ENCODE measurements around the gene KRT31.

The KRT31 gene

DNA sequence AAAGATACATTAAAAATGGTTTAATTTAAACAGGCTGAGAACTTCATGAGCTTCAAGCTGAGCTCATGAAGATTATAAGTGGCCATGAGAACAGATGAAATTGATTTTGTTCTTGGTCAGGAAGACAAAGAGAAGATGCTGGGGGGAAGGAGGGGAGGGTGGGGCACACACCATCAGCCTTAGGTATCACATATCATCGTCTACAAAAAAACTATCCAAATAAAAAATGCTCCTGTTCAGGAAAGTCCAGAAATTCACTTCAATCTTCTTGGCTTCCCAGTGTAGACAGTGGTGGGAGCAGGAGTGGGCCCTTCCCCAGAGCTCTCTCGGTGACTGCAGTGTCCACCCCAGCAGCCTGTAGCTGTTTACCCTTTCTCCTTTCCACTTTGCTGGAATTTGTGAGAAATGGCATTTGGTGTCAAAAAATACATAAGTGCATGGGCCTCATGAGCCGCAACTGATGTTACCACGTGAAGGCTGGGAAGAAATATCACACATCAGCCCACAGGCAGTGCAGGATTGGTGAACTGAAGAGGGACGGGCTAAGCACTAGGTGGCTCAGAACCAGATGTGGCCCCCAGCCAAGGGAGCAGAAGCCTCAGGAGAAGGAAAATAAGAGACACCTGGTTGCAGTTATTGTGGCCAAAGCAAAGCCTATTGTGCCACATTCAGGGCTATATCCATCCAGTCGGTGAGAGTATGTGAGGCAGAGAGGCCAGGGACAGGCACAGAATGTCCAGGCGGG is 20.9 kb upstream of the KRT31 start:
- no peak for DNase-seq (ENCODE audit: low read depth)
- H3K4me3 ChIP-seq (ENCODE audit: low read length) = no peak overlapping the region
- TF ChIP-seq, protein P1, sequence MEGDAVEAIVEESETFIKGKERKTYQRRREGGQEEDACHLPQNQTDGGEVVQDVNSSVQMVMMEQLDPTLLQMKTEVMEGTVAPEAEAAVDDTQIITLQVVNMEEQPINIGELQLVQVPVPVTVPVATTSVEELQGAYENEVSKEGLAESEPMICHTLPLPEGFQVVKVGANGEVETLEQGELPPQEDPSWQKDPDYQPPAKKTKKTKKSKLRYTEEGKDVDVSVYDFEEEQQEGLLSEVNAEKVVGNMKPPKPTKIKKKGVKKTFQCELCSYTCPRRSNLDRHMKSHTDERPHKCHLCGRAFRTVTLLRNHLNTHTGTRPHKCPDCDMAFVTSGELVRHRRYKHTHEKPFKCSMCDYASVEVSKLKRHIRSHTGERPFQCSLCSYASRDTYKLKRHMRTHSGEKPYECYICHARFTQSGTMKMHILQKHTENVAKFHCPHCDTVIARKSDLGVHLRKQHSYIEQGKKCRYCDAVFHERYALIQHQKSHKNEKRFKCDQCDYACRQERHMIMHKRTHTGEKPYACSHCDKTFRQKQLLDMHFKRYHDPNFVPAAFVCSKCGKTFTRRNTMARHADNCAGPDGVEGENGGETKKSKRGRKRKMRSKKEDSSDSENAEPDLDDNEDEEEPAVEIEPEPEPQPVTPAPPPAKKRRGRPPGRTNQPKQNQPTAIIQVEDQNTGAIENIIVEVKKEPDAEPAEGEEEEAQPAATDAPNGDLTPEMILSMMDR (conservative IDR thresholded peaks at IDR 0.05; ENCODE audit: low read depth, low read length) = no peak

DNA sequence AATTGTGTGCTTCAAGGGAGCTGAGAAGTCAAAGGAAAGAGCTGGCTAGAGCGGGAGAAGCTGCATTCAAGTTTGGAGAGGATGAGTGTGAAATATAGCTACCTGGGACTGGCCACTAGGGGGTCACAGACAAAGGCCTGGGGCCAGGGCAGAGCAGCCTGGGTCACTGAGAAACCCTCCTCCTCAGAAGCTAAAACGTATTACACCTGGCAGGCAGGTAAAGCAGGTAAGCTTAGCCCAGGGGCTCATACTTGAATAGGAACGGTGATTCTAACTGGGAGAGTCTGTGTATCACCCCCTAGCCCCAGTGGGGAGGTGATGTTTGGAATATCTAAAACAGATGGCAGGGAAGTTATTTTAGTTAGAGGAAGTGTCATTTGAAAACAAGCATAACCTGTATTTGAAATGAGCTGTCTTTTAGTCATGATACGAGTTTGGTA is 20.2 kb upstream of the KRT31 start:
- TF ChIP-seq, protein P1 (conservative IDR thresholded peaks at IDR 0.05; ENCODE audit: low read depth, low read length) = peak; percentile 47
- no peak for DNase-seq (ENCODE audit: low read depth)
- H3K4me3 ChIP-seq (ENCODE audit: low read length) = no peak overlapping the region

DNA sequence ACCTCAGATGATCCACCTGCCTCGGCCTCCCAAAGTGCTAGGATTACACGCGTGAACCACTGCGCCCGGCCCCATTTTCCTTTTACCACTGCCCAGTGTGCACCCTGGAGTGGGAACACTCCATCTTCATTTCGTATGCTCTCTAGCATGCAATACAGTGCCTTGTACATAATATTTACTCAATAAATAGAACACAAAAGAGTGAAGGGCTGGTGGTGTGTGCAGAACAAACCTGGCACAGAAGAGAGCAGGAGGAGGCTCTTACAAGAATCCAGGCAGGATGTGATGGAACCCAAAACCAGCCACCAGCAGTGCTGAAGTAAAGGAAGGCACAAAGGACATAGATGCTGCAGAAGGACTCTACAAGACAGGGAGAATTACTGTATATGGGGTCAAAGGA is 19.7 kb upstream of the KRT31 start:
- H3K4me3 ChIP-seq (ENCODE audit: low read length) = no peak overlapping the region
- DNase-seq (ENCODE audit: low read depth) = no peak
- TF ChIP-seq, protein P1 (conservative IDR thresholded peaks at IDR 0.05; ENCODE audit: low read depth, low read length) = no peak

DNA sequence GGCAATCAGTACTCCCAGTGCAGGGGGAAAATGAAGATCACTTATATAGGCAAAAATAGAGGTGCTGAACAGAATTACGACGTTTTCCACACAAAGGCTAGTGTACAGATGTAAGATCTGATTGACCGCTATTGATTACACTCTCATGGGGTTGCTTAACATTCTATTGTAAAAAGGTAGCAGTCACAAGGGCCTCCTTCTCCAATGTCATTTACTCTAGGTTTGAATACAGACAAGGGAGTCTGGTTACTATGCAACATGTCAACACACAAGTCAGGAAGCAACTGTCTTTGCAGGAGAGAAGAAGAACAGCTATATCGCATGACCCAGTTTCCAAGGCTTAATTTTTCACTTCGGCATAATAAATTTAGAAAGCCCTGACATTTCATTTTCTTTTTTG is 19.1 kb upstream of the KRT31 start:
- no peak for DNase-seq (ENCODE audit: low read depth)
- no peak overlapping the region for H3K4me3 ChIP-seq (ENCODE audit: low read length)
- TF ChIP-seq, protein P1 (conservative IDR thresholded peaks at IDR 0.05; ENCODE audit: low read depth, low read length) = no peak

DNA sequence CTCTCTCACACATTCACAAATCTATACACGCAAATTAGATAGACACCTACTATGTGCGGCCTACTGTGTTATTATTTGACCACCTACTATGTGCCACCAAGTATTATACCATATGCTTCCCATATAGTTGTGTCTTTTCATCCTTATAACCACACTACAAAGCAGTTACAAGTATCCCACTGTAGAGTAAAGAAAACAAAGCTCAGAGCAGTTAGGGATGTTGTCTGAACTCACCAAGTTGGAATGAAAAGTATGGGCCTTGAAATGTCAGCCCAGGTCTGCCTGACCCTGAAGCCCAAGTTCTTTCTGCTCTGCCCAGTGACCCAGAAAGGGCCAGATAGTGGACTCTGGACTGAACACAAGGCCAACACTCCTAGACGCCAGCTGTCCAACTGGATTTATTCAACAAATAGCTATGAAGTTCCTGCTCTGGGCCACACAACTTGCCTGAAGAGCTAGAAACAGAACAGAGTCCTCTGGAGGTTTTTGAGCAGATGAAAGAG is 18.5 kb upstream of the KRT31 start:
- H3K4me3 ChIP-seq (ENCODE audit: low read length) = no peak overlapping the region
- DNase-seq (ENCODE audit: low read depth) = no peak
- TF ChIP-seq, protein P1 (conservative IDR thresholded peaks at IDR 0.05; ENCODE audit: low read depth, low read length) = no peak

DNA sequence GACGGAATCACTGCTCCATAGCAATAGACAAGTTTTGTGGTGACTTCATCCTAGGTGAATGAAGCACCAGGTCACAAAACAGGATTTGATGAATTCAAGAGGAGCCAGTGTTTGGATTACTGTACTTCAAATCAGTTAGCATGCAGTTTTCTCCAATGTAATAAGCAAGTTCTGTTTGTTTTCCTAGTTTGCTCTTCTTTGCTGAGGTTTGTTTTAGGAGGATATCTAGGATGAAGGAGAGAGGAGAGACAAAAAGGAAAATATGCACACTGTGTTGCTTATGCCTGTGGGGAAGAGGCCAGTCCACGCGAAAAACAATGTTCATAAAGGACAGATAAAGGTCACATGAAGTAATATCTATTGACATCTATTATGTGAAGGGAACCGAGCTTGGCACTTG is 18.0 kb upstream of the KRT31 start:
- no peak overlapping the region for H3K4me3 ChIP-seq (ENCODE audit: low read length)
- TF ChIP-seq, protein P1 (conservative IDR thresholded peaks at IDR 0.05; ENCODE audit: low read depth, low read length) = no peak
- no peak for DNase-seq (ENCODE audit: low read depth)

DNA sequence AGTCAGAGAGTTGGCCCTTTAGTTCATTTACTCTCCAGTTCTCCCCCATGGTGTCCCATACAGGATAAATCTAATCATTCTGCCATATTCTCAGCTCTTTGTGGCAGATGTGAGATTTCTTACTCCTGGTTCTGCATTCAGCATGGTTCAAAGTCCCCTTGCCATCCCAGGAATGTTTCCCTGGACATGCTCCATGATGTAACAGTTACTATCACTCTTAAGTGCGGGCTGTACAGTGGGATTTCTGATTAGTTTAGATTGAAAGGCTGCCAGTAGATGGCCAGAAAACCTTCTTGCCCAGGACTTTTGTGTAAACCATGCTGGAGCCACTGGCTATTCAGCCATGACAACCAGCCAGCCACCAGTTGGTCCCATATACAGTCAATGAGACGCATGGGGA is 16.6 kb upstream of the KRT31 start:
- TF ChIP-seq, protein P1 (conservative IDR thresholded peaks at IDR 0.05; ENCODE audit: low read depth, low read length) = no peak
- no peak for DNase-seq (ENCODE audit: low read depth)
- H3K4me3 ChIP-seq (ENCODE audit: low read length) = no peak overlapping the region

All from retinal pigment epithelial cell (primary cell).